CD4-positive, alpha-beta T cell (primary cell): Measurements from ENCODE around the gene TTLL3. TPM values are rescaled to one million over a fixed set of nuclear protein-coding genes. Genes with fewer than 3 reads are reported as not detected.
A peak's percentile ranks its signal among the peaks of the same experiment; 100 is the strongest.
"Not testable (repeated sequence)": the region's sequence is repeated elsewhere in the genome, so short reads cannot be mapped to it uniquely, and the experiment has no call there.

ENCODE experiments used
- ATAC-seq: fragments of 200-7000 bp; cut with Tn5 transposase; one replicate; pipeline ENCODE4 v1.10.0; 2022; ENCODE audit warnings: mild to moderate bottlenecking; ENCODE audit not compliant: poor library complexity
- CTCF ChIA-PET: fragments of 350-600 bp; sonication (Branson Sonifier 250); formaldehyde crosslinking; loops from one replicate; lab custom pipeline; 2021; ENCODE audit warnings: antibody characterized with exemption, inconsistent platforms; lab: Charles Lee
- POLR2A ChIA-PET: fragments of 350-600 bp; sonication (Branson Sonifier 250); formaldehyde crosslinking; loops from one replicate; lab custom pipeline; 2021; ENCODE audit warnings: antibody characterized with exemption, inconsistent platforms; lab: Charles Lee
- DNase-seq, 14 experiments: peaks; one replicate each; pipeline ENCODE4 v3.0.0-alpha.2; 2013 to 2020; ENCODE audit warnings: mixed read lengths in 2 of 14
- H3K27ac ChIP-seq, 2 donors: one replicate each; pipeline versions ENCODE4 v1.5.1 to v1.7.0; 2013; ENCODE audit warnings: low read length in 2 of 2, low read depth in 1 of 2, mild to moderate bottlenecking in 1 of 2
- H3K27me3 ChIP-seq, 2 experiments: 1 replicate in 1 of 2; 2 replicates in 1 of 2; pipeline versions ENCODE4 v1.6.1 to v1.7.0; 2013; ENCODE audit warnings: low read length in 2 of 2, control low read depth in 1 of 2, mild to moderate bottlenecking in 1 of 2, moderate library complexity in 1 of 2; ENCODE audit not compliant: insufficient read depth in 2 of 2, control insufficient read depth in 1 of 2
- H3K36me3 ChIP-seq: one replicate; pipeline ENCODE4 v1.6.1; 2013; ENCODE audit warnings: low read length, control low read depth; ENCODE audit not compliant: insufficient read depth
- H3K4me1 ChIP-seq: one replicate; pipeline ENCODE4 v1.6.1; 2013; ENCODE audit warnings: low read length, control low read depth; ENCODE audit not compliant: insufficient read depth
- H3K4me3 ChIP-seq: one replicate; pipeline ENCODE4 v1.5.1; 2013; ENCODE audit warnings: mild to moderate bottlenecking, low read length, moderate library complexity
- H3K9me3 ChIP-seq, 2 experiments: 1 replicate in 1 of 2; 2 replicates in 1 of 2; pipeline versions ENCODE4 v1.6.1 to v1.7.0; 2013; ENCODE audit warnings: low read length in 2 of 2, mild to moderate bottlenecking in 2 of 2, control low read depth in 1 of 2, moderate library complexity in 1 of 2; ENCODE audit not compliant: control insufficient read depth in 1 of 2, insufficient read depth in 1 of 2
- H3K27ac Mint-ChIP-seq: one replicate; pipeline ENCODE4 v1.8.0; 2020; ENCODE audit warnings: mixed read lengths
- H3K27me3 Mint-ChIP-seq: one replicate; pipeline ENCODE4 v1.8.0; 2021; ENCODE audit warnings: mixed read lengths
- H3K36me3 Mint-ChIP-seq: one replicate; pipeline ENCODE4 v1.8.0; 2021; ENCODE audit warnings: low read depth, mixed read lengths
- H3K4me1 Mint-ChIP-seq: one replicate; pipeline ENCODE4 v1.8.0; 2021; ENCODE audit warnings: low read depth, mixed read lengths
- H3K4me3 Mint-ChIP-seq: one replicate; pipeline ENCODE4 v1.8.0; 2020; ENCODE audit warnings: mild to moderate bottlenecking, mixed read lengths
- H3K9me3 Mint-ChIP-seq: one replicate; pipeline ENCODE4 v1.8.0; 2020; ENCODE audit warnings: mixed read lengths
- intact Hi-C, 2 experiments: fragments of 100-400 bp; cut with DNase I in 1 of 2; cut with micrococcal nuclease in 1 of 2; formaldehyde crosslinking; loops; one replicate each; pipeline versions ENCODE4 v1.15.1 to v1.9.0; 2023 to 2025; cut with DNase I, micrococcal nuclease
- total RNA-seq, 174 experiments: library from RNA in 2 of 174; stranded (reverse) in 2 of 174; gene quantifications; one replicate each; pipeline ENCODE4 v1.2.3 and lab custom pipeline; 2021 to 2026
- TF ChIP-seq, protein P1 (sequence below): fragments of 200-600 bp; IDR thresholded peaks from one replicate; pipeline ENCODE4 v1.8.0; 2022; ENCODE audit warnings: antibody characterized with exemption, mild to moderate bottlenecking

TTLL3 gene
- total RNA-seq, 2 experiments from 2014 or later, result 50.5 to 58.6 TPM

DNA sequence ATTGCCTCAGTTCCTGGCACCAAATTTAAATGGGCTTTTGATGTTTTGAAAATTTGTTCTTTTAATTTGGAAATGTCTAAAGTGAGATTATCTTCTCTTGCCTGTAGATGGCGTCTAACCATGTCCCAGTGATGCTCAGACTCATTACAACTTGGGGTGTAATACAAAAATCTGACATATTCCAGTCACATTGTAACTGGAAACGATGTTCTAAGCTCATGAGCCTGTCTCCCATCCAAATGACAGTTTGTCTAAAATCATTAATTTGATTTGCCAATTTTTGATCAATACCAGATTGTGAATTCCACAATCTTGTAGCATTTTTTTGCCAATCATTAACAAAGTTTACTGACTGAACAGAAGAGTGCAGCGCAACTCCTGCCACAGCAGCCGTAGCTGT lies 38.8 kb downstream of the TTLL3 start:
- ChIA-PET POLR2A (interaction anchor here (0.6 kb wide), 1 partner anchor 234 kb away, joined by 3 read pairs; no protein-coding TSS in a partner anchor), CTCF (interaction anchor here (0.6 to 1.4 kb wide), 6 partner anchors 11 to 473 kb away, joined by 3 to 6 read pairs (median 3); no protein-coding TSS in a partner anchor)
- H3K27me3 Mint-ChIP-seq, H3K27ac Mint-ChIP-seq, H3K9me3 Mint-ChIP-seq, H3K36me3 Mint-ChIP-seq, H3K27ac ChIP-seq, H3K27me3 ChIP-seq, H3K36me3 ChIP-seq, H3K4me3 ChIP-seq, ATAC-seq, H3K9me3 ChIP-seq: not testable (repeated sequence)
- peak in 3 of 14 experiments; percentile 56 to 59 (median 58) for DNase-seq
- Mint-ChIP-seq H3K4me1 (peaks cover 10% of the 10 kb centered on the region), H3K4me3 (peak overlapping the region; percentile 18)
- intact Hi-C loops, result loop anchor here in 1 of 2 experiments (5.0 to 10.0 kb wide), 3 partner anchors 83 to 436 kb away; partner anchors contain the start of gene CRELD1
- TF ChIP-seq, protein P1, sequence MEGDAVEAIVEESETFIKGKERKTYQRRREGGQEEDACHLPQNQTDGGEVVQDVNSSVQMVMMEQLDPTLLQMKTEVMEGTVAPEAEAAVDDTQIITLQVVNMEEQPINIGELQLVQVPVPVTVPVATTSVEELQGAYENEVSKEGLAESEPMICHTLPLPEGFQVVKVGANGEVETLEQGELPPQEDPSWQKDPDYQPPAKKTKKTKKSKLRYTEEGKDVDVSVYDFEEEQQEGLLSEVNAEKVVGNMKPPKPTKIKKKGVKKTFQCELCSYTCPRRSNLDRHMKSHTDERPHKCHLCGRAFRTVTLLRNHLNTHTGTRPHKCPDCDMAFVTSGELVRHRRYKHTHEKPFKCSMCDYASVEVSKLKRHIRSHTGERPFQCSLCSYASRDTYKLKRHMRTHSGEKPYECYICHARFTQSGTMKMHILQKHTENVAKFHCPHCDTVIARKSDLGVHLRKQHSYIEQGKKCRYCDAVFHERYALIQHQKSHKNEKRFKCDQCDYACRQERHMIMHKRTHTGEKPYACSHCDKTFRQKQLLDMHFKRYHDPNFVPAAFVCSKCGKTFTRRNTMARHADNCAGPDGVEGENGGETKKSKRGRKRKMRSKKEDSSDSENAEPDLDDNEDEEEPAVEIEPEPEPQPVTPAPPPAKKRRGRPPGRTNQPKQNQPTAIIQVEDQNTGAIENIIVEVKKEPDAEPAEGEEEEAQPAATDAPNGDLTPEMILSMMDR, result peak; percentile 70
- peaks cover 11% of the 10 kb centered on the region for H3K4me1 ChIP-seq

DNA sequence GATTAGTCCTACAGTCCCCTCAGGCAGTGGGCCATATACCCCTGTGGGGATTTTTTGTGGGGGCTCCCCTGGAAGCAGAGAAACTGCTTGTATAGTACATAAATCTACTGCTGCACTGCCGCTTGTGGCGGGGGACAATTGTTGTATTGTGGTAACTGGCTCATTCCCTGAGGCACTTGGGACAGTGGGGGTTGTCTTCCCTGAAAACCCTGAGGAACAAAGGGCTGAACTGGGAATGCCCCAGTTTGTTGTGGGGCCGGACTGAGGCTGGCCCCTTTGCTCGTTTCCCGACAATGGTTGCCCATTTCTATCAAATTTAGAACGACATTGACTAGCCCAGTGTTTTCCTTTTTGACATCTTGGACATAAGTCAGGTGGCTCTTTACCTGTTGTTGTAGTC lies 41.3 kb downstream of the TTLL3 start:
- CTCF ChIA-PET, H3K9me3 Mint-ChIP-seq, H3K27me3 Mint-ChIP-seq, POLR2A ChIA-PET, H3K4me3 ChIP-seq, H3K36me3 Mint-ChIP-seq, H3K4me1 Mint-ChIP-seq, H3K27me3 ChIP-seq, H3K9me3 ChIP-seq, H3K27ac ChIP-seq, H3K36me3 ChIP-seq, H3K4me1 ChIP-seq, DNase-seq, H3K27ac Mint-ChIP-seq, H3K4me3 Mint-ChIP-seq, ATAC-seq: not testable (repeated sequence)
- intact Hi-C loops, result loop anchor here in 1 of 2 experiments (5.0 kb wide), 1 partner anchor 96 kb away; no protein-coding TSS in a partner anchor

DNA sequence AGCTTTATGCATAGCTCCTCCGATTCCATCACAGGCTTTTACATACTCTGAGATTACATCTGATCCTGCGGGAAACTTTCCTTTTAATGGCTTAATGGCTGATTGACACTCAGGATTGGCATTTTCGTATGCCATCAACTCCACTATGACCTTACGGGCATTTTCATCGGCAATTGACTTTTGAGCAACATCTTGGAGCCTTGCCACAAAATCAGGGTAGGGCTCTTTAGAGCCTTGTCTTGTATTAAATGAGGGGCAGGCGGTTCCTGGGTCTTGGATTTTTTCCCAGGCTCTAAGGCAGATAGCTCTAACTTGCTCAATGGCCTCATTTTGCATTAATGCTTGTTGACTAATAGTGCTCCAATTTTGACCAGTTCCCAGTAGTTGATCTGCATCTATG lies 41.9 kb downstream of the TTLL3 start:
- ATAC-seq, H3K27ac Mint-ChIP-seq, H3K36me3 Mint-ChIP-seq, H3K27ac ChIP-seq, DNase-seq, H3K9me3 ChIP-seq, H3K4me3 Mint-ChIP-seq, H3K36me3 ChIP-seq, H3K9me3 Mint-ChIP-seq, H3K27me3 ChIP-seq, H3K4me3 ChIP-seq, H3K27me3 Mint-ChIP-seq, H3K4me1 ChIP-seq, H3K4me1 Mint-ChIP-seq: not testable (repeated sequence)
- POLR2A ChIA-PET, result interaction anchor here (1.6 kb wide), 1 partner anchor 39 kb away, joined by 5 read pairs; no protein-coding TSS in a partner anchor
- CTCF ChIA-PET, result interaction anchor here (0.5 kb wide), 1 partner anchor 471 kb away, joined by 4 read pairs; no protein-coding TSS in a partner anchor
- intact Hi-C loops, result loop anchor here in 1 of 2 experiments (5.0 kb wide), 1 partner anchor 95 kb away; no protein-coding TSS in a partner anchor

DNA sequence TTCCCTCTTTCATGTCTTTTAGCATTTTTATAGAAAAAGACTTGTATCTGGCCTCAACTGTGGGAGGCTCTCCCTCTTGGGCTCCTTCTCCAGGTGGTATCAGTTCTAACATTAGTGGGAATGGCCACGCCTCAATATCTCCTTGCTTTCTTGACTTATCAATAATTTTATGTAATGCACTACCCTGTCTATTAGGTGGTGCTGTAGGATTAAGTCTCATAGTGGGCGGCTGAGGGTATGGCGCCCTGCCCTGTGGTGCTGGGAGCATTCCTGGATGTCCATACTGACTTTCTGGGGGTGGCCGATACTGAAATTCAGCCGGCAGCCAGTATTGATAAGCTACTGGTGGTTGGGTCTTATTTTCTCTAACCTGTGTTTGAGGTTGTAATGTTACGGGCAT lies 42.5 kb downstream of the TTLL3 start:
- H3K4me1 Mint-ChIP-seq, result peaks cover 4% of the 10 kb centered on the region
- H3K36me3 Mint-ChIP-seq, result no peaks in the 10 kb centered on the region
- peaks cover 5% of the 10 kb centered on the region for H3K27me3 Mint-ChIP-seq
- Histone ChIP-seq H3K4me3 (no peak overlapping the region), H3K4me1 (no peaks in the 10 kb centered on the region), H3K27ac (no peak overlapping the region), H3K27me3 (no peaks in the 10 kb centered on the region), H3K36me3 (no peaks in the 10 kb centered on the region), H3K9me3 (no peaks in the 10 kb centered on the region)
- H3K27ac Mint-ChIP-seq, result no peak overlapping the region
- ATAC-seq, result no peak
- ChIA-PET POLR2A (interaction anchor here (1.6 kb wide), 1 partner anchor 39 kb away, joined by 5 read pairs; no protein-coding TSS in a partner anchor), CTCF (no interaction called here)
- no peak for DNase-seq
- TF ChIP-seq, protein P1, result no peak
- H3K9me3 Mint-ChIP-seq, result no peaks in the 10 kb centered on the region
- intact Hi-C loops, result loop anchor here in 1 of 2 experiments (5.0 kb wide), 1 partner anchor 95 kb away; no protein-coding TSS in a partner anchor
- H3K4me3 Mint-ChIP-seq, result no peak overlapping the region

- H3K9me3 ChIP-seq, H3K4me1 Mint-ChIP-seq, H3K27me3 Mint-ChIP-seq, H3K36me3 ChIP-seq, H3K4me1 ChIP-seq, H3K27ac ChIP-seq, H3K9me3 Mint-ChIP-seq, ATAC-seq, H3K36me3 Mint-ChIP-seq, H3K27ac Mint-ChIP-seq, CTCF ChIA-PET, DNase-seq, H3K4me3 Mint-ChIP-seq, H3K4me3 ChIP-seq, POLR2A ChIA-PET, H3K27me3 ChIP-seq: not testable (repeated sequence)
- intact Hi-C loops, result loop anchor here in 1 of 2 experiments (5.0 kb wide), 1 partner anchor 93 kb away; no protein-coding TSS in a partner anchor
Measured at GRCh38 chr3:9854291-9854940, 44.4 kb downstream of the TTLL3 start.
